Parathyroid adenoma (tissue), 2 donors: ENCODE measurements around the gene SNURF.
"Not testable (repeated sequence)": the region's sequence is repeated elsewhere in the genome, so short reads cannot be mapped to it uniquely, and the experiment has no call there.

ENCODE experiments used
- H2AFZ ChIP-seq: fragments of 300-600 bp; sonication (generic); one replicate; pipeline ENCODE4 v1.7.0; 2017; ENCODE audit warnings: antibody characterized with exemption, mild to moderate bottlenecking
- H3K27ac ChIP-seq: fragments of 300-600 bp; sonication (generic); one replicate; pipeline ENCODE4 v1.7.0; 2017
- H3K27me3 ChIP-seq: fragments of 300-600 bp; sonication (generic); one replicate; pipeline ENCODE4 v1.7.0; 2017; ENCODE audit warnings: low read length; ENCODE audit not compliant: control insufficient read depth, insufficient read depth
- H3K36me3 ChIP-seq: fragments of 300-600 bp; sonication (generic); one replicate; pipeline ENCODE4 v1.7.0; 2017; ENCODE audit warnings: low read length; ENCODE audit not compliant: control insufficient read depth, insufficient read depth
- H3K4me1 ChIP-seq: fragments of 300-600 bp; sonication (generic); one replicate; pipeline ENCODE4 v1.7.0; 2017; ENCODE audit warnings: control low read depth
- H3K4me2 ChIP-seq: fragments of 300-600 bp; sonication (generic); one replicate; pipeline ENCODE4 v1.7.0; 2017; ENCODE audit warnings: low read length
- H3K4me3 ChIP-seq: fragments of 300-600 bp; sonication (generic); one replicate; pipeline ENCODE4 v1.7.0; 2017; ENCODE audit warnings: low read depth, low read length
- H3K79me2 ChIP-seq: fragments of 300-600 bp; sonication (generic); one replicate; pipeline ENCODE4 v1.7.0; 2017; ENCODE audit warnings: control low read depth
- H3K9ac ChIP-seq: fragments of 300-600 bp; sonication (generic); one replicate; pipeline ENCODE4 v1.7.0; 2017; ENCODE audit warnings: mild to moderate bottlenecking
- H3K9me3 ChIP-seq: fragments of 300-600 bp; sonication (generic); one replicate; pipeline ENCODE4 v1.7.0; 2017; ENCODE audit warnings: low read length; ENCODE audit not compliant: control insufficient read depth
- TF ChIP-seq, protein P1 (sequence below): fragments of 300-600 bp; sonication (generic); IDR thresholded peaks from one replicate; pipeline ENCODE4 v1.7.0; 2017; ENCODE audit warnings: antibody characterized with exemption, mild to moderate bottlenecking
- donor health status: primary hyperparathyroidism.

SNURF gene

DNA sequence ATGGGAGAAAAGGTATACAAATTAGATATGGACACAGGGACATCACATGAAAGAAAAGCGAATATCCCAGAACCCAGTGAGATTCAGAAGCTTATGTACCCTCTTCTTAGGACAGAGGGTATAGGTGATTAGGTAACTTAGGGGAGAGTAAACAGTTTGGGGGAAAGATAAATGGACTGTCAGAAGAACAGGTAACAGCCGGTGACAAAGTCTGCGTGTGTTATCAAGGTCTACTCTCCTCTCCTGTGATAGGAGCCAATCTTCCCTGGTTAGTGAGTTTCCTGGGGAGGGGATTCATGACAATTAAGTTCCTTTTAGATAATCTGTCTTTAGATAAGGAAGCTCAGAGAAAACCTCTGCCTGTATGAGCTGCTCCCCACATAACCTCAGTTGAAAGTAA is 30.6 kb upstream of the SNURF start:
- TF ChIP-seq, protein P1, sequence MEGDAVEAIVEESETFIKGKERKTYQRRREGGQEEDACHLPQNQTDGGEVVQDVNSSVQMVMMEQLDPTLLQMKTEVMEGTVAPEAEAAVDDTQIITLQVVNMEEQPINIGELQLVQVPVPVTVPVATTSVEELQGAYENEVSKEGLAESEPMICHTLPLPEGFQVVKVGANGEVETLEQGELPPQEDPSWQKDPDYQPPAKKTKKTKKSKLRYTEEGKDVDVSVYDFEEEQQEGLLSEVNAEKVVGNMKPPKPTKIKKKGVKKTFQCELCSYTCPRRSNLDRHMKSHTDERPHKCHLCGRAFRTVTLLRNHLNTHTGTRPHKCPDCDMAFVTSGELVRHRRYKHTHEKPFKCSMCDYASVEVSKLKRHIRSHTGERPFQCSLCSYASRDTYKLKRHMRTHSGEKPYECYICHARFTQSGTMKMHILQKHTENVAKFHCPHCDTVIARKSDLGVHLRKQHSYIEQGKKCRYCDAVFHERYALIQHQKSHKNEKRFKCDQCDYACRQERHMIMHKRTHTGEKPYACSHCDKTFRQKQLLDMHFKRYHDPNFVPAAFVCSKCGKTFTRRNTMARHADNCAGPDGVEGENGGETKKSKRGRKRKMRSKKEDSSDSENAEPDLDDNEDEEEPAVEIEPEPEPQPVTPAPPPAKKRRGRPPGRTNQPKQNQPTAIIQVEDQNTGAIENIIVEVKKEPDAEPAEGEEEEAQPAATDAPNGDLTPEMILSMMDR = no peak
- no peak overlapping the region for H3K9ac ChIP-seq
- no peak overlapping the region for H3K4me2 ChIP-seq
- no peaks in the 10 kb centered on the region for H3K36me3 ChIP-seq
- H3K27me3 ChIP-seq = no peaks in the 10 kb centered on the region
- H3K4me1 ChIP-seq = no peaks in the 10 kb centered on the region
- no peaks in the 10 kb centered on the region for H3K9me3 ChIP-seq
- no peak overlapping the region for H3K4me3 ChIP-seq
- no peaks in the 10 kb centered on the region for H3K79me2 ChIP-seq
- H2AFZ ChIP-seq = no peak overlapping the region
- no peak overlapping the region for H3K27ac ChIP-seq

DNA sequence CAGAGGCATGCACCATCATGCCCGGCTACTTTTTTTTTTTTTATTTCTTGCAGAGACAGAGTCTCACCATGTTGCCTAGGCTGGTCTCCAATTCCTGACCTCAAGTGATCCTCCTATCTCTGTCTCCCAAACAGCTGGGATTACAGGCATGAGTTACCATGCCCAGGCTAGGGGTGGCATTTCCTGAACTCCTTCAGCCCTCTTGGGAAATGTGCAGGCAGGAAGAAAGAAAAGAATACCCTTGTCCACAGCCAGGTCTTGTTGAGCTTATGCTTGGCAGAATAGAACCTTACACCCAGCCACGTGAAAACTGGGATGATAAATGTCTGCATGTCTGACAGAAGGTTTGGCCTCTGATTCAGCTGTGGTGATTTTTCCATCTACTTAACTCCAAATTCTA is 30.2 kb upstream of the SNURF start:
- no peak overlapping the region for H3K9ac ChIP-seq
- no peak overlapping the region for H3K27ac ChIP-seq
- H3K4me2 ChIP-seq = no peak overlapping the region
- H3K9me3 ChIP-seq = no peaks in the 10 kb centered on the region
- H3K79me2 ChIP-seq = no peaks in the 10 kb centered on the region
- H2AFZ ChIP-seq = no peak overlapping the region
- H3K27me3 ChIP-seq = no peaks in the 10 kb centered on the region
- no peak overlapping the region for H3K4me3 ChIP-seq
- TF ChIP-seq, protein P1 = no peak
- no peaks in the 10 kb centered on the region for H3K36me3 ChIP-seq
- H3K4me1 ChIP-seq = no peaks in the 10 kb centered on the region

DNA sequence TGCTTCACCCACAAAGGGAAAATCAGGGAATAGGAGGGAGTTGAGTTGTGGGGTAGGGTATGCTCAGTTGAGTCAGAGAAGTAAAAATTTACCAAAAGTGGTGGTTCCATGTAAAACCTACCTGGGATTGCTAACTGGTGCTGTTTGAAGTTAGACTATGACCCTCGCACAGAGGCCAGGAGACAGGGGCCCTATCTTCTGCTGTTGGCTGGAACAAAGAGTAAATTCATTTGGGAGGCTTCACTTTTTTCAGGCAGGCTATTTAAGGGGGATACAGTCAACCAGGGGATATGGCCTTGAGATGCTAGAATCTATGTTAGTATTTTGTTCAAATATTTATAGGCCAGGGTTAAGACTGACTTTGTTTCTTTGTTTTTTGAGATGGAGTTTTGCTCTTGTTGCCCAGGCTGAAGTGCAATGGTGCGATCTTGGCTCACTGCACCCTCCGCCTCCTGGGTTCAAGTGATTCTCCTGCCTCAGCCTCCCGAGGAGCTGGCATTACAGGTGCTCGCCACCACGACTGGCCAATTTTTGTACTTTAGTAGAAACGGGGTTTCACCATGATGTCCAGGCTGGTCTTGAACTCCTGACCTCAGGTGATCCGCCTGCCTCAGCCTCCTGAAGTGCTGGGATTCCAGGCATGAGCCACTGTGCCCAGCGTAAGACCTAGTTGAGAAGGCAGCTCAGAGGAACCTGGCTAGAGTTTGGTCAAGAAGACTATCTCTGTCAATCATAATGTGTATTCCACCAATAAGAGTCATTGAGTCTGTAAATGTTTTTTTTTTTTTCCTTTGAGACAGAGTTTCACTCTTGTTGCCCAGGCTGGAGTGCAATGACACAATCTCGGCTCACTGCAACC is 22.7 kb upstream of the SNURF start:
- H3K4me2 ChIP-seq, H2AFZ ChIP-seq, H3K9ac ChIP-seq, H3K27ac ChIP-seq, H3K9me3 ChIP-seq, H3K36me3 ChIP-seq, H3K4me3 ChIP-seq, H3K79me2 ChIP-seq, H3K27me3 ChIP-seq, H3K4me1 ChIP-seq: not testable (repeated sequence)

DNA sequence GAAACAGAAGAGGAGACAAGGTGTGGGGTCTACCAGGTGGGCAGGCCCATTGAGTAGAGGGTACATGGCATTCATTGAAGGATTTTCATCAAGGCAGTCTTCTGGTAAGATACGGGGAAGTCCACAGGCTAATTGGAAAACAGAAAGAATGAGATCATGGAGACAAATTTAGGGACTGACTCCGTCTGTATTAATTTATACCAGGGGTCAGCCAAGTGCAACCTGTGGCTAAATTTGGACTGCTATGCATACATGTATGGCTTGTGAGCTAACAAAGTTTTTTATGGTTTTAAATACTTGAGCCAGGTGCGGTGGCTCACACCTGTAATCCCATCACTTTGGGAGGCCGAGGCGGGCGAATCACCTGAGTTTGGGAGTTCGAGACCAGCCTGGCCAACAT is 21.1 kb upstream of the SNURF start:
- H2AFZ ChIP-seq = no peak overlapping the region
- no peak overlapping the region for H3K4me2 ChIP-seq
- H3K79me2 ChIP-seq = no peaks in the 10 kb centered on the region
- no peaks in the 10 kb centered on the region for H3K27me3 ChIP-seq
- H3K9me3 ChIP-seq = no peaks in the 10 kb centered on the region
- H3K9ac ChIP-seq = no peak overlapping the region
- H3K27ac ChIP-seq = no peak overlapping the region
- H3K4me1 ChIP-seq = no peaks in the 10 kb centered on the region
- H3K36me3 ChIP-seq = no peaks in the 10 kb centered on the region
- H3K4me3 ChIP-seq = no peak overlapping the region
- TF ChIP-seq, protein P1 = no peak

DNA sequence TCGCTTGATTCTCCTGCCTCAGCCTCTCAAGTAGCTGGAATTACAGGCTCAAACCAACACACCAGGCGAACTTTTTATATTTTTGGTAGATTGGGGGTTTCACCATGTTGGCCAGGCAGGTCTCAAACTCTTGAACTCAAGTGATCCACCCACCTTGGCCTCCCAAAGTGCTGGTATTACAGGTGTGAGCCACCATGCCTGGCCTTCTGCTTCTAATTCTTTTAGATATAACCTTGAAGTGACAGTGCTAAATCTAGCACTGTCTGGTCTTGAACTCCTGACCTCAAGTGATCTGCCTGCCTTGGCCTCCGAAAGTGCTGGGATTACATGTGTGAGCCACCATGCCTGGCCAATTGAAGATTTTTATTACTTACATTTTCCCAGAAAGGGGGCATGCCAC is 16.6 kb upstream of the SNURF start:
- H2AFZ ChIP-seq, H3K27me3 ChIP-seq, H3K27ac ChIP-seq, H3K4me2 ChIP-seq, H3K36me3 ChIP-seq, H3K79me2 ChIP-seq, H3K4me1 ChIP-seq, H3K4me3 ChIP-seq, H3K9me3 ChIP-seq, H3K9ac ChIP-seq: not testable (repeated sequence)

DNA sequence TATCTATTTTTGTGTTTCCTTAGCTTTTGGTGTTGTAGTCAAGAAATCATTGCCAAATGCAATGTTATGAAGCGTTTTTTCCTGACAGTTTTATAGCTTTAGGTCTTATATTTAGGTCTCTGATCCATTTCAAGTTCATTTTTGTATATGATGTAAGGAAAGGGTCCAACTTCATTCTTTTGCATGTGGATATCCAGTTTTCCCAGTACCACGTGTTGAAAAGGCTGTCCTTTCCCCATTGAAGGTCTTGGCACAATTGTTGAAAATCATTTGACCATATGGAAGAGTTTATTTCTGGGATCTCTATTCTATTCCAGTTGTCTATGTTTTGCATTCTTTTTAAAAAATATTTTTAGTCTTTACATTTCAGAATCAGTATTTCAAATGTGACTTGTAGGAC is 14.6 kb upstream of the SNURF start:
- Histone ChIP-seq H3K4me3 (no peak overlapping the region), H3K9me3 (no peaks in the 10 kb centered on the region), H2AFZ (no peak overlapping the region), H3K27me3 (no peaks in the 10 kb centered on the region), H3K4me2 (no peak overlapping the region), H3K4me1 (no peaks in the 10 kb centered on the region), H3K27ac (no peak overlapping the region), H3K36me3 (no peaks in the 10 kb centered on the region), H3K9ac (no peak overlapping the region), H3K79me2 (no peaks in the 10 kb centered on the region)
- TF ChIP-seq, protein P1 = no peak
